ENCODE data around the gene GPANK1.
"Not testable (repeated sequence)": the region's sequence is repeated elsewhere in the genome, so short reads cannot be mapped to it uniquely, and the experiment has no call there.

The GPANK1 gene

GRCh38 chr6:31664790-31665500 lies at the start of gene GPANK1:
Gene GPANK1, minus strand, starts transcription at chr6:31664997. Its CDS starts 519 bp downstream, at chr6:31664478.
- TF ChIP-seq CTCF (IDR thresholded peaks at IDR 0.05; ENCODE audit: low read depth, low read length): no peak
- peak; percentile 96 to 97 for DNase-seq (ENCODE audit: low read depth in 2 of 2)
- peak within 1 kb of the TSS; percentile 92 to 98 for H3K4me3 ChIP-seq (replicated peaks in 1 of 2; ENCODE audit: low read depth in 2 of 2, low read length in 2 of 2)

GRCh38 chr6:31713991-31714684 lies 49.3 kb upstream of the GPANK1 start:
- no peak for TF ChIP-seq CTCF (IDR thresholded peaks at IDR 0.05; ENCODE audit: low read depth, low read length)
- no peak for DNase-seq (ENCODE audit: low read depth in 2 of 2)
- no peak overlapping the region for H3K4me3 ChIP-seq (replicated peaks in 1 of 2; ENCODE audit: low read depth in 2 of 2, low read length in 2 of 2)

GRCh38 chr6:31713465-31713864 lies 48.7 kb upstream of the GPANK1 start:
- no peak for DNase-seq (ENCODE audit: low read depth in 2 of 2)
- H3K4me3 ChIP-seq (replicated peaks in 1 of 2; ENCODE audit: low read depth in 2 of 2, low read length in 2 of 2): no peak overlapping the region

GRCh38 chr6:31712296-31712695 lies 47.5 kb upstream of the GPANK1 start:
- no peak overlapping the region for H3K4me3 ChIP-seq (replicated peaks in 1 of 2; ENCODE audit: low read depth in 2 of 2, low read length in 2 of 2)
- DNase-seq (ENCODE audit: low read depth in 2 of 2): no peak
- TF ChIP-seq CTCF (IDR thresholded peaks at IDR 0.05; ENCODE audit: low read depth, low read length): no peak

More at GRCh38 chr6:31713465-31713864, 48.7 kb upstream of the GPANK1 start:
- no peak for TF ChIP-seq CTCF (IDR thresholded peaks at IDR 0.05; ENCODE audit: low read depth, low read length)

- TF ChIP-seq CTCF (IDR thresholded peaks at IDR 0.05; ENCODE audit: low read depth, low read length): no peak
- no peak for DNase-seq (ENCODE audit: low read depth in 2 of 2)
- no peak overlapping the region for H3K4me3 ChIP-seq (replicated peaks in 1 of 2; ENCODE audit: low read depth in 2 of 2, low read length in 2 of 2)
Measured at GRCh38 chr6:31711233-31711632, 46.4 kb upstream of the GPANK1 start.

GRCh38 chr6:31710523-31711219 lies 45.9 kb upstream of the GPANK1 start:
- no peak overlapping the region for H3K4me3 ChIP-seq (replicated peaks in 1 of 2; ENCODE audit: low read depth in 2 of 2, low read length in 2 of 2)
- no peak for TF ChIP-seq CTCF (IDR thresholded peaks at IDR 0.05; ENCODE audit: low read depth, low read length)
- DNase-seq (ENCODE audit: low read depth in 2 of 2): no peak

- DNase-seq (ENCODE audit: low read depth in 2 of 2): not testable (repeated sequence)
Measured at GRCh38 chr6:31709157-31709556, 44.4 kb upstream of the GPANK1 start.

More at GRCh38 chr6:31709157-31709556, 44.4 kb upstream of the GPANK1 start:
- not testable (repeated sequence) for H3K4me3 ChIP-seq (replicated peaks in 1 of 2; ENCODE audit: low read depth in 2 of 2, low read length in 2 of 2)
